SKM-1 (cell line): ENCODE data around the gene BBS4.
"Not testable (repeated sequence)": the region's sequence is repeated elsewhere in the genome, so short reads cannot be mapped to it uniquely, and the experiment has no call there.

Source experiments
- DNase-seq: peaks from one replicate; lab custom pipeline; 2025; ENCODE audit not compliant: unreplicated experiment; lab: John Stamatoyannopoulos, UW

The BBS4 gene

GRCh38 chr15:72685925-72686794 lies at the start of gene BBS4, which contains the start of gene HIGD2B:
TSS of gene BBS4 (plus strand) at chr15:72686207. CDS start at chr15:72686228, 21 bp downstream.
TSS of gene HIGD2B (minus strand) at chr15:72686182. CDS start at chr15:72676374, 9,808 bp downstream.
- DNase-seq: no peak

GRCh38 chr15:72636519-72637282 lies 49.3 kb upstream of the BBS4 start:
- not testable (repeated sequence) for DNase-seq

GRCh38 chr15:72639759-72640483 lies 46.1 kb upstream of the BBS4 start:
- not testable (repeated sequence) for DNase-seq

- DNase-seq: not testable (repeated sequence)
These were observed 43.7 kb upstream of the BBS4 start for GRCh38 chr15:72642271-72642670.

- DNase-seq: not testable (repeated sequence)
These were observed 37.3 kb upstream of the BBS4 start for GRCh38 chr15:72648631-72649253.

GRCh38 chr15:72654397-72654796 lies 31.6 kb upstream of the BBS4 start, which contains the start of gene GOLGA6B:
TSS of gene GOLGA6B (plus strand) at chr15:72654697. CDS start at chr15:72654738, 41 bp downstream.
- DNase-seq: not testable (repeated sequence)

- not testable (repeated sequence) for DNase-seq
These were observed 30.0 kb upstream of the BBS4 start for GRCh38 chr15:72656014-72656413.

GRCh38 chr15:72661081-72661480 lies 24.9 kb upstream of the BBS4 start:
- DNase-seq: not testable (repeated sequence)

GRCh38 chr15:72663931-72664330 lies 22.1 kb upstream of the BBS4 start:
- DNase-seq: not testable (repeated sequence)

- DNase-seq: not testable (repeated sequence)
These were observed 20.3 kb upstream of the BBS4 start for GRCh38 chr15:72665706-72666105.

- DNase-seq: not testable (repeated sequence)
These were observed 16.2 kb upstream of the BBS4 start for GRCh38 chr15:72669803-72670202.

GRCh38 chr15:72670656-72671352 lies 15.2 kb upstream of the BBS4 start:
- DNase-seq: not testable (repeated sequence)

GRCh38 chr15:72671525-72671924 lies 14.5 kb upstream of the BBS4 start:
- no peak for DNase-seq

GRCh38 chr15:72676838-72677237 lies 9.2 kb upstream of the BBS4 start:
- no peak for DNase-seq

GRCh38 chr15:72680931-72681330 lies 5.1 kb upstream of the BBS4 start:
- DNase-seq: no peak

- DNase-seq: no peak
These were observed 3.2 kb upstream of the BBS4 start for GRCh38 chr15:72682772-72683171.

GRCh38 chr15:72685301-72685924 lies 594 bp upstream of the BBS4 start:
- DNase-seq: no peak

- no peak for DNase-seq
These were observed 2.7 kb downstream of the BBS4 start for GRCh38 chr15:72688697-72689096.

GRCh38 chr15:72690938-72691337 lies 4.9 kb downstream of the BBS4 start:
- DNase-seq: no peak
